Measurements from ENCODE around the gene TDRD10. TPM values are rescaled to one million over a fixed set of nuclear protein-coding genes. Genes with fewer than 3 reads are reported as not detected.

Gene TDRD10
- total RNA-seq, 2 donors from 2014 or later = 1.1 to 28.0 TPM

- no peak for ATAC-seq (ENCODE audit: insufficient number of reproducible peaks, low FRiP score, low read depth)
- H3K4me3 ChIP-seq = no peak overlapping the region
- TF ChIP-seq, protein P1, sequence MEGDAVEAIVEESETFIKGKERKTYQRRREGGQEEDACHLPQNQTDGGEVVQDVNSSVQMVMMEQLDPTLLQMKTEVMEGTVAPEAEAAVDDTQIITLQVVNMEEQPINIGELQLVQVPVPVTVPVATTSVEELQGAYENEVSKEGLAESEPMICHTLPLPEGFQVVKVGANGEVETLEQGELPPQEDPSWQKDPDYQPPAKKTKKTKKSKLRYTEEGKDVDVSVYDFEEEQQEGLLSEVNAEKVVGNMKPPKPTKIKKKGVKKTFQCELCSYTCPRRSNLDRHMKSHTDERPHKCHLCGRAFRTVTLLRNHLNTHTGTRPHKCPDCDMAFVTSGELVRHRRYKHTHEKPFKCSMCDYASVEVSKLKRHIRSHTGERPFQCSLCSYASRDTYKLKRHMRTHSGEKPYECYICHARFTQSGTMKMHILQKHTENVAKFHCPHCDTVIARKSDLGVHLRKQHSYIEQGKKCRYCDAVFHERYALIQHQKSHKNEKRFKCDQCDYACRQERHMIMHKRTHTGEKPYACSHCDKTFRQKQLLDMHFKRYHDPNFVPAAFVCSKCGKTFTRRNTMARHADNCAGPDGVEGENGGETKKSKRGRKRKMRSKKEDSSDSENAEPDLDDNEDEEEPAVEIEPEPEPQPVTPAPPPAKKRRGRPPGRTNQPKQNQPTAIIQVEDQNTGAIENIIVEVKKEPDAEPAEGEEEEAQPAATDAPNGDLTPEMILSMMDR (IDR thresholded peaks at IDR 0.05) = no peak
These were observed 70.6 kb downstream of the TDRD10 start for GRCh38 chr1:154572468-154573167.

GRCh38 chr1:154573168-154573510 lies 71.1 kb downstream of the TDRD10 start:
- DNase-seq (ENCODE audit: low spot score) = no peak
- Histone ChIP-seq H3K27me3 (replicated peaks; ENCODE audit: insufficient read depth) (no peaks in the 10 kb centered on the region), H3K4me3 (no peak overlapping the region), H3K4me1 (ENCODE audit: control insufficient read depth in 1 of 2, low read depth in 2 of 2) (peaks cover under 1 to 3% of the 10 kb centered on the region in 2 donors), H3K9me3 (no peaks in the 10 kb centered on the region), H3K36me3 (no peaks in the 10 kb centered on the region), H3K27ac (no peak overlapping the region)
- no peak for ATAC-seq (ENCODE audit: insufficient number of reproducible peaks, low FRiP score, low read depth)
- TF ChIP-seq, protein P1 (IDR thresholded peaks at IDR 0.05) = no peak

More at GRCh38 chr1:154572468-154573167, 70.6 kb downstream of the TDRD10 start:
- DNase-seq (ENCODE audit: low spot score) = no peak
- Histone ChIP-seq H3K27ac (no peak overlapping the region), H3K27me3 (replicated peaks; ENCODE audit: insufficient read depth) (no peaks in the 10 kb centered on the region), H3K9me3 (no peaks in the 10 kb centered on the region), H3K36me3 (no peaks in the 10 kb centered on the region), H3K4me1 (ENCODE audit: control insufficient read depth in 1 of 2, low read depth in 2 of 2) (peaks cover 3 to 8% of the 10 kb centered on the region in 2 donors)

DNA sequence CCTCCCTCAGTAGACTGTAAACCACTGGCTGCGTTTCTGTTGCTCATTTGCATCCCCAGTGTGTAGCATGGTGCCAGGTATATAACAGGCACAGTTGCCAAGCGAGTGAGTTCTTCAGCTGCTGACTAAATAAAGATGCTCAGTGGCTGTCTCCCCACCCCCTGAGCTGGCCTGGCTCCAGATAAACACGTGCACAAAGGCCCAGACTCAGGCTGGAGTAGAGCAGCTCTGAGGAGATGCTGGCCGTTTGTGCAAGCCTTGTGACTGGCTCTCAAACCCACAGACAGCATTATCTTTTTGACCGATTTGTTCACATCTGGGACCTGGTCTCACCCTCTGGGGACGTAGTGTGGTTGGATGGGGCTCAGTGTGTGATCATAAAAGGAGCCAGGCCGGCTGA lies 72.7 kb downstream of the TDRD10 start:
- no peak for DNase-seq (ENCODE audit: low spot score)
- H3K27me3 ChIP-seq (replicated peaks; ENCODE audit: insufficient read depth) = no peaks in the 10 kb centered on the region
- H3K27ac ChIP-seq = no peak overlapping the region
- ATAC-seq (ENCODE audit: insufficient number of reproducible peaks, low FRiP score, low read depth) = no peak
- H3K4me3 ChIP-seq = no peak overlapping the region
- H3K9me3 ChIP-seq = no peaks in the 10 kb centered on the region
- H3K36me3 ChIP-seq = peaks cover 9% of the 10 kb centered on the region
- TF ChIP-seq, protein P1 (IDR thresholded peaks at IDR 0.05) = no peak
- H3K4me1 ChIP-seq (ENCODE audit: control insufficient read depth in 1 of 2, low read depth in 2 of 2) = no peaks in the 10 kb centered on the region

DNA sequence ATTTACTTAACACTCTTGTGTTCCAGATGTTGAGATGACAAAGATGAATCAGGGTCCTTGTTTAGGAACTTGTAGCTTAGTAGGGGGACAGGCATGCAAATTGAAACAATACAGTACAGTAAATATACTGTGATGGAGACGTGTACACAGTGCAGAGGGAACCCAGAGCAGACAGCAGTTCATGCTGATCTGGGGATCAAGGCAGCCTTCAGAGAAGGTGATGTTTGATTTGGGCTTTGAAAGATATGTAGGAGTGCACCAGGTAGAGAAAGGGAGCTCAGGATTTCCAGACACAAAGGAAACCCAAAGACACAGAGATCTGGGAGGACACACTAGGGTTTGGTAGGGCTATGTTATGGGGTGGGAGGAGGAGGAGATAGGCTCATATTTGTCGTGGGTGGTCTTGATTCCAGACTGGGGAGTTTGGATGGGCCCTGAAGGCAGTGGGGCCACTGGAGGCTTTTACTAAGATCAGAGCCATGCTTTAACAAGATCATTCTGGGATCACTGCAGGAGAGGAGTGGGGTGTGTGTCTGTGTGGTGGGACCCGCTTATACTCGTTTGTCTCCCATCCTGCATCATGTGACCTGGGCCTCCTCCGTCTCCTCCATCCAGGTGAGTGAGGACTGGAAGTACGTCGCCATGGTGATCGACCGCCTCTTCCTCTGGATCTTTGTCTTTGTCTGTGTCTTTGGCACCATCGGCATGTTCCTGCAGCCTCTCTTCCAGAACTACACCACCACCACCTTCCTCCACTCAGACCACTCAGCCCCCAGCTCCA lies 73.3 kb downstream of the TDRD10 start:
- H3K4me1 ChIP-seq (ENCODE audit: control insufficient read depth in 1 of 2, low read depth in 2 of 2) = no peaks in the 10 kb centered on the region
- H3K36me3 ChIP-seq = peaks cover 16% of the 10 kb centered on the region
- ATAC-seq (ENCODE audit: insufficient number of reproducible peaks, low FRiP score, low read depth) (no peak), DNase-seq (ENCODE audit: low spot score) (no peak)
- H3K9me3 ChIP-seq = no peaks in the 10 kb centered on the region
- no peaks in the 10 kb centered on the region for H3K27me3 ChIP-seq (replicated peaks; ENCODE audit: insufficient read depth)
- no peak overlapping the region for H3K4me3 ChIP-seq
- no peak overlapping the region for H3K27ac ChIP-seq
- TF ChIP-seq, protein P1 (IDR thresholded peaks at IDR 0.05) = no peak

DNA sequence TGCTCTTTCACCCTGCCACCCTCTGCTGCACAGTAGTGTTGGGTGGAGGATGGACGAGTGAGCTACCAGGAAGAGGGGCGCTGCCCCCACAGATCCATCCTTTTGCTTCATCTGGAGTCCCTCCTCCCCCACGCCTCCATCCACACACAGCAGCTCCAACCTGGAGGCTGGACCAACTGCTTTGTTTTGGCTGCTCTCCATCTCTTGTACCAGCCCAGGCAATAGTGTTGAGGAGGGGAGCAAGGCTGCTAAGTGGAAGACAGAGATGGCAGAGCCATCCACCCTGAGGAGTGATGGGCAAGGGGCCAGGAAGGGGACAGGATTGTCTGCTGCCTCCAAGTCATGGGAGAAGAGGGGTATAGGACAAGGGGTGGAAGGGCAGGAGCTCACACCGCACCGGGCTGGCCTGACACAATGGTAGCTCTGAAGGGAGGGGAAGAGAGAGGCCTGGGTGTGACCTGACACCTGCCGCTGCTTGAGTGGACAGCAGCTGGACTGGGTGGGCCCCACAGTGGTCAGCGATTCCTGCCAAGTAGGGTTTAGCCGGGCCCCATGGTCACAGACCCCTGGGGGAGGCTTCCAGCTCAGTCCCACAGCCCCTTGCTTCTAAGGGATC lies 74.0 kb downstream of the TDRD10 start:
- no peak overlapping the region for H3K27ac ChIP-seq
- ATAC-seq (ENCODE audit: insufficient number of reproducible peaks, low FRiP score, low read depth) (no peak), DNase-seq (ENCODE audit: low spot score) (no peak)
- TF ChIP-seq, protein P1 (IDR thresholded peaks at IDR 0.05) = no peak
- no peak overlapping the region for H3K4me3 ChIP-seq
- H3K9me3 ChIP-seq = no peaks in the 10 kb centered on the region
- H3K4me1 ChIP-seq (ENCODE audit: control insufficient read depth in 1 of 2, low read depth in 2 of 2) = no peaks in the 10 kb centered on the region
- no peaks in the 10 kb centered on the region for H3K27me3 ChIP-seq (replicated peaks; ENCODE audit: insufficient read depth)
- H3K36me3 ChIP-seq = peaks cover 22% of the 10 kb centered on the region

Data from thoracic aorta (tissue), 2 donors.